Esophagus muscularis mucosa (tissue), 4 donors: ENCODE measurements around the gene REXO4. TPM values are rescaled to one million over a fixed set of nuclear protein-coding genes. Genes with fewer than 3 reads are reported as not detected.
"Not testable (repeated sequence)": the region's sequence is repeated elsewhere in the genome, so short reads cannot be mapped to it uniquely, and the experiment has no call there.

Experiments
- DNase-seq: peaks from one replicate; pipeline ENCODE4 v3.0.0-alpha.2; 2017; ENCODE audit errors: extremely low spot score
- H3K27ac ChIP-seq, 4 donors: fragments of 200-600 bp; sonication (generic); replicated peaks in 1 of 4; 1 replicate in 3 of 4; 2 replicates in 1 of 4; pipeline ENCODE4 v1.5.1; 2016 to 2019; ENCODE audit warnings: mild to moderate bottlenecking in 1 of 4
- H3K27me3 ChIP-seq, 4 donors: fragments of 200-600 bp; sonication (generic); one replicate each; pipeline versions ENCODE4 v1.5.1 to v1.6.0; 2016 to 2019
- H3K36me3 ChIP-seq, 4 donors: fragments of 200-600 bp; sonication (generic); one replicate each; pipeline ENCODE4 v1.5.1; 2016 to 2019
- H3K4me1 ChIP-seq, 4 donors: fragments of 200-600 bp; sonication (generic); one replicate each; pipeline ENCODE4 v1.5.1; 2016 to 2019
- H3K4me3 ChIP-seq, 4 donors: fragments of 200-600 bp; sonication (generic); 1 replicate in 2 of 4; 2 replicates in 2 of 4; pipeline ENCODE4 v1.5.1; 2016 to 2019; ENCODE audit warnings: mild to moderate bottlenecking in 4 of 4, moderate library complexity in 1 of 4
- H3K9me3 ChIP-seq, 4 donors: fragments of 200-600 bp; sonication (generic); 1 replicate in 3 of 4; 2 replicates in 1 of 4; pipeline ENCODE4 v1.5.1; 2016 to 2019
- CTCF ChIP-seq, 3 experiments: fragments of 200-600 bp in 2 of 3; fragments of 450-650 bp in 1 of 3; sonication (generic) in 2 of 3; IDR thresholded peaks; one replicate each; pipeline ENCODE4 v1.5.1; 2017 to 2019; ENCODE audit warnings: antibody characterized with exemption in 3 of 3, mild to moderate bottlenecking in 2 of 3, moderate library complexity in 1 of 3
- EP300 ChIP-seq: sonication (generic); formaldehyde crosslinking; IDR thresholded peaks from one replicate; pipeline ENCODE4 v1.6.1; 2017; ENCODE audit warnings: antibody characterized with exemption
- POLR2A ChIP-seq: fragments of 450-650 bp; IDR thresholded peaks from one replicate; pipeline ENCODE4 v1.6.1; 2017; ENCODE audit warnings: antibody characterized with exemption, moderate library complexity, mild to moderate bottlenecking, low read depth
- POLR2AphosphoS5 ChIP-seq, 2 donors: sonication (generic); formaldehyde crosslinking; IDR thresholded peaks; one replicate each; pipeline ENCODE4 v1.6.1; 2017; ENCODE audit warnings: antibody characterized with exemption in 2 of 2
- WGBS: methylation state at CpG from one replicate; pipeline ENCODE4 v1.1.5; 2018; 5-methylcytosine and 5-hydroxymethylcytosine counted together
- intact Hi-C: fragments of 100-400 bp; cut with DNase I; formaldehyde crosslinking; loops from one replicate; pipeline ENCODE4 v1.15.1; 2023
- total RNA-seq, 4 donors: library from RNA; depleted of rRNA; stranded (reverse); fragments of >200 nt; gene quantifications; one replicate each; pipeline versions ENCODE4 v1.1.0 to v1.2.1, GENCODE V29; 2016

Gene REXO4
- total RNA-seq, 4 donors from 2014 or later: 15.0 to 28.9 (median 22.4) TPM

DNA sequence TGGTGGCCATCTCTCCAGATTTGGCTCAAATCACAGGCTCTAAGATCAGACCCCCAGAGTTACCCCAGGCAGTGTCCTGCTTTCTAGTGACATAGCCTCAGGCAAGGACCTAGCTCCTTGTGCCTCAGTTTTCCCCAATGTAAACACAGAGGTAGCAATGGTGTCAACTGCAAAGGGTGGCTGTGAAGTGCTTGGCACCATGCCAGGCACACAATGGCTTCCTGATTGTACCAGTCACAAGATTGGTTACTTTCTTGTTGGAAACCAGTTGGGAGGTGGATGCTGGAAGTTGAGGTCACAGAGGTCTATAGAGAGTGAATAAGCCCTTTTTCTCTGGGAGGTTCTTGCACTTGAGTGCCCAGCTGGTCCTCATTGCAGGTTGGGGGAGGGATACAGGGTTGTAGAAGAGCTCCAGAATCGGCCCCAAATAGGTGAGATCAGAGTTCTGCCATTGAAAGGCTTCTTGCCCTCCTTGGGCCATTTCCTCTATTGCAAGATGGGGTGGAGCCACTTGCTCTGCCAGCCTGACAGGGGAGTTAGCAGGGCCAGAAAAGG is 39.3 kb downstream of the REXO4 start:
- peaks cover 18 to 26% (median 24%) of the 10 kb centered on the region in 4 donors for H3K4me1 ChIP-seq
- peaks cover 0 to under 1% (median under 1%) of the 10 kb centered on the region in 4 donors for H3K36me3 ChIP-seq
- TF ChIP-seq CTCF (IDR thresholded peaks at IDR 0.05): no peak
- TF ChIP-seq POLR2AphosphoS5 (IDR thresholded peaks at IDR 0.05): no peak
- TF ChIP-seq EP300: no peak
- no peak for TF ChIP-seq POLR2A
- no peak overlapping the region for H3K27ac ChIP-seq
- intact Hi-C loops: no loop called here
- H3K27me3 ChIP-seq: no peaks in the 10 kb centered on the region
- 90% methylated on average over 1 of the region's 1 CpG for WGBS
- no peak overlapping the region for H3K4me3 ChIP-seq
- DNase-seq: no peak
- H3K9me3 ChIP-seq: no peaks in the 10 kb centered on the region

- intact Hi-C loops: no loop called here
Observed at GRCh38 chr9:133377721-133378216, 40.0 kb downstream of the REXO4 start.

DNA sequence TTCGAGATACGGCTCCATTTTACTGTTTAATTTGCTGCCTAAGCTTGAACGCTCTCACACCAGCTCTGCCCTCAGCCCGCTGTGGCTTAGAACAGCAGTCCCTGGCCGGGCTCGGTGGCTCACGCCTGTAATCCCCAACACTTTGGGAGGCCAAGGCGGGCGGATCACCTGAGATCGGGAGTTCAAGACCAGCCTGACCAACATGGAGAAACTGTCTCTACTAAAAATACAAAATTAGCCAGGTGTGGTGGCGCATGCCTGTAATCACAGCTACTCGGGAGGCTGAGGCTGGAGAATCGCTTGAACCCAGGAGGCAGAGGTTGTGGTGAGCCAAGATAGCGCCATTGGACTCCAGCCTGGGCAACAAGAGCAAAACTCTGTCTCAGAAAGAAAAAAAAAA is 40.5 kb downstream of the REXO4 start:
- peaks cover 29 to 38% (median 36%) of the 10 kb centered on the region in 4 donors for H3K4me1 ChIP-seq
- intact Hi-C loops, H3K4me3 ChIP-seq, H3K27me3 ChIP-seq, H3K9me3 ChIP-seq, DNase-seq: not testable (repeated sequence)
- H3K36me3 ChIP-seq: peaks cover 0 to 12% (median 10%) of the 10 kb centered on the region in 4 donors
- H3K27ac ChIP-seq: peak overlapping the region in 1 of 4 donors; percentile 21
- 89% methylated on average over 13 of the region's 14 CpGs for WGBS

More at GRCh38 chr9:133377721-133378216, 40.0 kb downstream of the REXO4 start:
- TF ChIP-seq POLR2AphosphoS5 (IDR thresholded peaks at IDR 0.05): no peak
- TF ChIP-seq POLR2A: no peak
- no peak for TF ChIP-seq CTCF (IDR thresholded peaks at IDR 0.05)
- no peak for TF ChIP-seq EP300
- Histone ChIP-seq H3K4me1 (peaks cover 24 to 33% (median 31%) of the 10 kb centered on the region in 4 donors), H3K9me3 (no peaks in the 10 kb centered on the region), H3K27me3 (no peaks in the 10 kb centered on the region), H3K27ac (no peak overlapping the region), H3K4me3 (no peak overlapping the region), H3K36me3 (peaks cover 0 to 8% (median 7%) of the 10 kb centered on the region in 4 donors)
- DNase-seq: no peak
- WGBS: 90% methylated on average over 4 of the region's 6 CpGs

- TF ChIP-seq POLR2A (peak; percentile 68), CTCF (IDR thresholded peaks at IDR 0.05) (peak in 1 of 3 experiments; percentile 24), EP300 (no peak), POLR2AphosphoS5 (IDR thresholded peaks at IDR 0.05) (peak; percentile 82 to 85)
- no peaks in the 10 kb centered on the region for H3K9me3 ChIP-seq
- H3K27ac ChIP-seq: peak within 1 kb of the TSS; percentile 92 to 97 (median 96)
- peaks cover 42 to 51% (median 49%) of the 10 kb centered on the region in 4 donors for H3K4me1 ChIP-seq
- intact Hi-C loops: no loop called here
- peak; percentile 98 for DNase-seq
- peaks cover 0 to 16% (median 10%) of the 10 kb centered on the region in 4 donors for H3K36me3 ChIP-seq
- no peaks in the 10 kb centered on the region for H3K27me3 ChIP-seq
- no CpG with 5 or more reads among the region's 120 CpGs for WGBS
- peak within 1 kb of the TSS; percentile 81 to 98 (median 93) for H3K4me3 ChIP-seq
Observed at GRCh38 chr9:133375724-133376654, 41.8 kb downstream of the REXO4 start, which contains the start of the genes STKLD1 and SURF4. TSS of gene STKLD1 (plus strand) at chr9:133376366. CDS start at chr9:133376474, 108 bp downstream. TSS of gene SURF4 (minus strand) at chr9:133376060. CDS start at chr9:133375969, 91 bp downstream.
